SK-N-SH treated with all-trans-retinoic acid at 6 μM for 48 hours (cell line): ENCODE measurements around the gene AARS1.

Experiments used
- ATAC-seq: fragments of 200-7000 bp; cut with Tn5 transposase; 3 replicates; pipeline ENCODE4 v1.9.1; 2020; ENCODE audit warnings: mild to moderate bottlenecking, moderate library complexity
- ARNTL ChIP-seq: fragments of 450-650 bp; formaldehyde crosslinking; IDR thresholded peaks from 2 replicates; pipeline ENCODE4 v1.5.0; 2020; ENCODE audit warnings: low read depth, mild to moderate bottlenecking, moderate library complexity, borderline replicate concordance
- BACH2 ChIP-seq: fragments of 250-450 bp; sonication (Bioruptor Pico); IDR thresholded peaks from 2 replicates; pipeline ENCODE4 v1.9.0; 2021; ENCODE audit warnings: mild to moderate bottlenecking, borderline replicate concordance
- CREB5 ChIP-seq: fragments of 250-450 bp; sonication (Bioruptor Pico); IDR thresholded peaks from 2 replicates; pipeline ENCODE4 v1.5.1; 2020; ENCODE audit warnings: low read depth, mild to moderate bottlenecking, moderate library complexity
- CSDC2 ChIP-seq: fragments of 250-450 bp; sonication (Bioruptor Pico); IDR thresholded peaks from 2 replicates; pipeline ENCODE4 v1.5.0; 2020; ENCODE audit warnings: mild to moderate bottlenecking, moderate library complexity
- CSRNP3 ChIP-seq: fragments of 250-450 bp; sonication (Bioruptor Pico); IDR thresholded peaks from 2 replicates; pipeline ENCODE4 v1.5.1; 2021; ENCODE audit warnings: mild to moderate bottlenecking, moderate library complexity
- ESRRG ChIP-seq: fragments of 250-450 bp; sonication (Bioruptor Pico); IDR thresholded peaks from 2 replicates; pipeline ENCODE4 v1.6.1; 2021; ENCODE audit warnings: mild to moderate bottlenecking
- GLIS3 ChIP-seq: fragments of 250-450 bp; sonication (Bioruptor Pico); IDR thresholded peaks from 2 replicates; pipeline ENCODE4 v1.5.0; 2020; ENCODE audit warnings: mild to moderate bottlenecking, moderate library complexity
- ISL1 ChIP-seq: fragments of 250-450 bp; sonication (Bioruptor Pico); IDR thresholded peaks from 2 replicates; pipeline ENCODE4 v2.1.2; 2022; ENCODE audit warnings: mild to moderate bottlenecking, moderate library complexity
- OSR1 ChIP-seq: fragments of 250-450 bp; sonication (Bioruptor Pico); IDR thresholded peaks from 2 replicates; pipeline ENCODE4 v1.8.0; 2022; ENCODE audit warnings: moderate library complexity, mild to moderate bottlenecking, inconsistent platforms
- PATZ1 ChIP-seq: fragments of 250-450 bp; sonication (Bioruptor Pico); IDR thresholded peaks from 2 replicates; pipeline ENCODE4 v1.8.0; 2020; ENCODE audit warnings: mild to moderate bottlenecking, moderate library complexity, borderline replicate concordance
- POU6F1 ChIP-seq: fragments of 250-450 bp; sonication (Bioruptor Pico); IDR thresholded peaks from 2 replicates; pipeline ENCODE4 v1.8.0; 2021; ENCODE audit warnings: low read depth, mild to moderate bottlenecking, moderate library complexity, borderline replicate concordance
- PPARA ChIP-seq: fragments of 250-450 bp; sonication (Bioruptor Pico); IDR thresholded peaks from 2 replicates; pipeline ENCODE4 v1.5.0; 2020; ENCODE audit warnings: mild to moderate bottlenecking, borderline replicate concordance
- RARB ChIP-seq: fragments of 250-450 bp; sonication (Bioruptor Pico); IDR thresholded peaks from 2 replicates; pipeline ENCODE4 v1.8.0; 2021; ENCODE audit warnings: mild to moderate bottlenecking, moderate library complexity
- SNAI2 ChIP-seq: fragments of 250-450 bp; sonication (Bioruptor Pico); IDR thresholded peaks from 2 replicates; pipeline ENCODE4 v1.5.0; 2020; ENCODE audit warnings: mild to moderate bottlenecking, moderate library complexity
- TCF4 ChIP-seq: fragments of 250-450 bp; sonication (Bioruptor Pico); IDR thresholded peaks from 2 replicates; pipeline ENCODE4 v1.8.0; 2021; ENCODE audit warnings: mild to moderate bottlenecking, moderate library complexity, borderline replicate concordance
- ZC3H10 ChIP-seq: fragments of 250-450 bp; sonication (Bioruptor Pico); IDR thresholded peaks from 2 replicates; pipeline ENCODE4 v1.5.1; 2021; ENCODE audit warnings: mild to moderate bottlenecking, moderate library complexity
- ZFP3 ChIP-seq: fragments of 250-450 bp; sonication (Bioruptor Pico); IDR thresholded peaks from 2 replicates; pipeline ENCODE4 v1.5.0; 2020; ENCODE audit warnings: mild to moderate bottlenecking, moderate library complexity
- ZNF565 ChIP-seq: fragments of 450-650 bp; formaldehyde crosslinking; conservative IDR thresholded peaks from 2 replicates; pipeline ENCODE4 v1.5.0; 2020; ENCODE audit warnings: low read depth, mild to moderate bottlenecking, moderate library complexity
- ZNF70 ChIP-seq: fragments of 450-650 bp; formaldehyde crosslinking; IDR thresholded peaks from 2 replicates; pipeline ENCODE4 v1.5.0; 2020; ENCODE audit warnings: mild to moderate bottlenecking, moderate library complexity
- ZNF8 ChIP-seq: fragments of 450-650 bp; formaldehyde crosslinking; IDR thresholded peaks from 2 replicates; pipeline ENCODE4 v1.5.0; 2020; ENCODE audit warnings: mild to moderate bottlenecking, moderate library complexity

Gene AARS1

GRCh38 chr16:70306880-70307279, 17.6 kb upstream of the AARS1 start:
- no peak for TF ChIP-seq GLIS3 (CRISPR knock-in tag)
- peak; percentile 91 for TF ChIP-seq ZNF8
- ATAC-seq: no peak

- no peak for ATAC-seq
- TF ChIP-seq SNAI2 (CRISPR knock-in tag): no peak
- TF ChIP-seq ZFP3: no peak
- no peak for TF ChIP-seq CSRNP3
- TF ChIP-seq PATZ1 (CRISPR knock-in tag): no peak
- no peak for TF ChIP-seq CSDC2 (CRISPR knock-in tag)
- TF ChIP-seq ZNF565: no peak
- TF ChIP-seq ZNF70: no peak
These were observed 15.7 kb upstream of the AARS1 start for GRCh38 chr16:70304892-70305448.

GRCh38 chr16:70302745-70303144, 13.4 kb upstream of the AARS1 start:
- no peak for TF ChIP-seq OSR1 (CRISPR knock-in tag)
- TF ChIP-seq CSDC2 (CRISPR knock-in tag): no peak

GRCh38 chr16:70301121-70301520, 11.8 kb upstream of the AARS1 start:
- no peak for TF ChIP-seq CSDC2 (CRISPR knock-in tag)
- TF ChIP-seq ZFP3: no peak
- no peak for TF ChIP-seq RARB (CRISPR knock-in tag)
- TF ChIP-seq ISL1 (CRISPR knock-in tag): no peak
- TF ChIP-seq BACH2 (CRISPR knock-in tag): no peak
- no peak for TF ChIP-seq ESRRG
- TF ChIP-seq OSR1 (CRISPR knock-in tag): no peak
- TF ChIP-seq SNAI2 (CRISPR knock-in tag): no peak
- no peak for TF ChIP-seq CREB5 (CRISPR knock-in tag)
- TF ChIP-seq CSRNP3: no peak
- TF ChIP-seq ARNTL (CRISPR knock-in tag): no peak
- TF ChIP-seq GLIS3 (CRISPR knock-in tag): no peak
- no peak for TF ChIP-seq TCF4 (CRISPR knock-in tag)
- no peak for TF ChIP-seq PPARA
- TF ChIP-seq ZNF565: no peak
- TF ChIP-seq ZNF70: no peak
- no peak for TF ChIP-seq ZC3H10 (CRISPR knock-in tag)
- TF ChIP-seq ZNF8: no peak
- TF ChIP-seq POU6F1: no peak
- no peak for ATAC-seq

More at GRCh38 chr16:70302745-70303144, 13.4 kb upstream of the AARS1 start:
- ATAC-seq: no peak
